DOHH2 (cell line): Measurements from ENCODE around the gene TANC1.

Experiments
- EZH2phosphoT487 ChIP-seq: fragments of 200-600 bp; sonication (generic); IDR thresholded peaks from 2 replicates; pipeline ENCODE4 v1.6.1; 2017; ENCODE audit warnings: borderline replicate concordance, mild to moderate bottlenecking, antibody characterized with exemption, low read length, moderate library complexity, mixed read lengths
- TF ChIP-seq, protein P1 (sequence below): fragments of 200-600 bp; sonication (generic); IDR thresholded peaks from one replicate; pipeline ENCODE4 v1.5.1; 2014; ENCODE audit warnings: antibody characterized with exemption, mild to moderate bottlenecking, low read depth, low read length; ENCODE audit not compliant: poor library complexity, severe bottlenecking

DNA sequence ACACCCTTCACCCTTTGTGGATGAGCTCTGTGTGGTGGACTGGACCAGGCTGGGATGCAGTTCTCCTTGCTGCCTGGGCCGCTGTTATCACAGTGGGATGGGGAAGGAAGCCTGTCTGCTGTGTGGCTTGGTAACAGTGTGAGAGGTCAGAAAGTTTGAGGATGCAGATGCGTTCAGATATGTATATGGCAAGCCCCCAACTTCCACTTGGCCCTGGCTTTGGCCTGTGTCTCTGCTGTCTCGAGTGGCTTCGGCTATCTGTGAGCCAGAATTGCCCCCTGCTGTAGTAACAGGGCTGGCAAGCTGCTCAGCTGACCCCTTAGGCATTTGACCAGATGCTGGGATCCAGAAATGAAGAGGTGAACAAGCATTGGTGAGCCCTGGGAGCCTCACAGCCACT is 211.3 kb downstream of the TANC1 start:
- TF ChIP-seq, protein P1, sequence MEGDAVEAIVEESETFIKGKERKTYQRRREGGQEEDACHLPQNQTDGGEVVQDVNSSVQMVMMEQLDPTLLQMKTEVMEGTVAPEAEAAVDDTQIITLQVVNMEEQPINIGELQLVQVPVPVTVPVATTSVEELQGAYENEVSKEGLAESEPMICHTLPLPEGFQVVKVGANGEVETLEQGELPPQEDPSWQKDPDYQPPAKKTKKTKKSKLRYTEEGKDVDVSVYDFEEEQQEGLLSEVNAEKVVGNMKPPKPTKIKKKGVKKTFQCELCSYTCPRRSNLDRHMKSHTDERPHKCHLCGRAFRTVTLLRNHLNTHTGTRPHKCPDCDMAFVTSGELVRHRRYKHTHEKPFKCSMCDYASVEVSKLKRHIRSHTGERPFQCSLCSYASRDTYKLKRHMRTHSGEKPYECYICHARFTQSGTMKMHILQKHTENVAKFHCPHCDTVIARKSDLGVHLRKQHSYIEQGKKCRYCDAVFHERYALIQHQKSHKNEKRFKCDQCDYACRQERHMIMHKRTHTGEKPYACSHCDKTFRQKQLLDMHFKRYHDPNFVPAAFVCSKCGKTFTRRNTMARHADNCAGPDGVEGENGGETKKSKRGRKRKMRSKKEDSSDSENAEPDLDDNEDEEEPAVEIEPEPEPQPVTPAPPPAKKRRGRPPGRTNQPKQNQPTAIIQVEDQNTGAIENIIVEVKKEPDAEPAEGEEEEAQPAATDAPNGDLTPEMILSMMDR: no peak
- no peak for TF ChIP-seq EZH2phosphoT487
